GM23338 (cell line): ENCODE data around the gene TNNC1. TPM values are rescaled to one million over a fixed set of nuclear protein-coding genes. Genes with fewer than 3 reads are reported as not detected.
A peak's percentile ranks its signal among the peaks of the same experiment; 100 is the strongest.

Experiments
- ATAC-seq: fragments of 200-7000 bp; cut with Tn5 transposase; 3 replicates; pipeline ENCODE4 v1.9.1; 2020
- DNase-seq: peaks from one replicate; pipeline ENCODE4 v3.0.0-alpha.2; 2015; ENCODE audit warnings: low spot score
- H2AFZ ChIP-seq: fragments of 200-600 bp; sonication (generic); 2 replicates; pipeline ENCODE4 v1.8.0; 2016; ENCODE audit warnings: antibody characterized with exemption, mild to moderate bottlenecking, moderate library complexity
- H3F3A ChIP-seq: fragments of 200-600 bp; sonication (generic); replicated peaks from 2 replicates; pipeline ENCODE4 v1.8.0; 2017; ENCODE audit warnings: antibody characterized with exemption, mixed run types, low read depth
- H3K27ac ChIP-seq: fragments of 200-600 bp; sonication (generic); 2 replicates; pipeline ENCODE4 v1.6.1; 2016; ENCODE audit warnings: low read depth
- H3K27me3 ChIP-seq: fragments of 200-600 bp; sonication (generic); 2 replicates; pipeline ENCODE4 v1.8.0; 2016; ENCODE audit warnings: mild to moderate bottlenecking, mixed run types, moderate library complexity; ENCODE audit not compliant: insufficient read depth
- H3K36me3 ChIP-seq: fragments of 200-600 bp; sonication (generic); 2 replicates; pipeline ENCODE4 v1.8.0; 2016; ENCODE audit warnings: mild to moderate bottlenecking; ENCODE audit not compliant: insufficient read depth
- H3K4me1 ChIP-seq: fragments of 200-600 bp; sonication (generic); 2 replicates; pipeline ENCODE4 v1.8.0; 2016; ENCODE audit warnings: mild to moderate bottlenecking, moderate library complexity; ENCODE audit not compliant: insufficient read depth
- H3K4me2 ChIP-seq: fragments of 200-600 bp; sonication (generic); 2 replicates; pipeline ENCODE4 v1.7.1; 2017; ENCODE audit warnings: mixed run types
- H3K4me3 ChIP-seq: fragments of 200-600 bp; sonication (generic); 2 replicates; pipeline ENCODE4 v1.6.1; 2016; ENCODE audit warnings: mixed run types
- H3K79me2 ChIP-seq: fragments of 200-600 bp; sonication (generic); replicated peaks from 2 replicates; pipeline ENCODE4 v1.8.0; 2017; ENCODE audit warnings: mild to moderate bottlenecking; ENCODE audit not compliant: insufficient read depth
- H3K9me2 ChIP-seq: fragments of 200-600 bp; sonication (generic); 2 replicates; pipeline ENCODE4 v1.8.0; 2017; ENCODE audit not compliant: insufficient read depth
- H4K20me1 ChIP-seq: fragments of 200-600 bp; sonication (generic); replicated peaks from 2 replicates; pipeline ENCODE4 v1.8.0; 2017; ENCODE audit warnings: mild to moderate bottlenecking; ENCODE audit not compliant: insufficient read depth
- H3K27ac Mint-ChIP-seq: 2 replicates; pipeline ENCODE4 v1.8.0; 2020; ENCODE audit warnings: inconsistent platforms, mild to moderate bottlenecking, moderate library complexity, mixed read lengths
- H3K27me3 Mint-ChIP-seq: 3 replicates; pipeline ENCODE4 v1.8.0; 2022; ENCODE audit warnings: low read depth, mild to moderate bottlenecking, moderate library complexity, mixed read lengths, inconsistent platforms; ENCODE audit not compliant: insufficient read depth, poor library complexity
- H3K36me3 Mint-ChIP-seq: 3 replicates; pipeline ENCODE4 v1.8.0; 2021; ENCODE audit warnings: low read depth, mild to moderate bottlenecking, inconsistent platforms, moderate library complexity, mixed read lengths
- H3K4me1 Mint-ChIP-seq: 3 replicates; pipeline ENCODE4 v1.8.0; 2020; ENCODE audit warnings: mild to moderate bottlenecking, inconsistent platforms, mixed read lengths
- H3K4me3 Mint-ChIP-seq: 3 replicates; pipeline ENCODE4 v1.8.0; 2021; ENCODE audit warnings: moderate library complexity, mild to moderate bottlenecking, inconsistent platforms, mixed read lengths
- H3K9me3 Mint-ChIP-seq: 3 replicates; pipeline ENCODE4 v1.8.0; 2020; ENCODE audit warnings: moderate library complexity, mild to moderate bottlenecking, inconsistent platforms, mixed read lengths
- polyA plus RNA-seq: library from polyadenylated mRNA; unstranded; fragments of >200 nt; fragmentation: Nextera tagmentation; extraction: Ambion mirVana; gene quantifications from 2 replicates; pipeline ENCODE4 v1.2.1, GENCODE V29; 2016
- total RNA-seq: library from RNA; depleted of rRNA; stranded (reverse); fragments of >200 nt; shearing (Covaris generic); gene quantifications from 2 replicates; pipeline ENCODE4 v1.2.3, GENCODE V29; 2014
- TF ChIP-seq, protein P1 (sequence below): fragments of 250-450 bp; sonication (Bioruptor Pico); IDR thresholded peaks from 2 replicates; pipeline ENCODE4 v1.5.0; 2020; ENCODE audit warnings: mild to moderate bottlenecking, moderate library complexity
- TF ChIP-seq, protein P2 (sequence below), 2 experiments: fragments of 200-600 bp in 1 of 2; sonication (generic) in 1 of 2; conservative IDR thresholded peaks; 2 replicates each; pipeline versions ENCODE4 v1.5.1 to v1.6.1; 2016 to 2017; ENCODE audit warnings: antibody characterized with exemption in 2 of 2, low read depth in 2 of 2, mild to moderate bottlenecking in 2 of 2, moderate library complexity in 1 of 2

Gene TNNC1
- total and polyA plus RNA-seq, 2 experiments from 2014 or later = 6.5 to 6.9 TPM

DNA sequence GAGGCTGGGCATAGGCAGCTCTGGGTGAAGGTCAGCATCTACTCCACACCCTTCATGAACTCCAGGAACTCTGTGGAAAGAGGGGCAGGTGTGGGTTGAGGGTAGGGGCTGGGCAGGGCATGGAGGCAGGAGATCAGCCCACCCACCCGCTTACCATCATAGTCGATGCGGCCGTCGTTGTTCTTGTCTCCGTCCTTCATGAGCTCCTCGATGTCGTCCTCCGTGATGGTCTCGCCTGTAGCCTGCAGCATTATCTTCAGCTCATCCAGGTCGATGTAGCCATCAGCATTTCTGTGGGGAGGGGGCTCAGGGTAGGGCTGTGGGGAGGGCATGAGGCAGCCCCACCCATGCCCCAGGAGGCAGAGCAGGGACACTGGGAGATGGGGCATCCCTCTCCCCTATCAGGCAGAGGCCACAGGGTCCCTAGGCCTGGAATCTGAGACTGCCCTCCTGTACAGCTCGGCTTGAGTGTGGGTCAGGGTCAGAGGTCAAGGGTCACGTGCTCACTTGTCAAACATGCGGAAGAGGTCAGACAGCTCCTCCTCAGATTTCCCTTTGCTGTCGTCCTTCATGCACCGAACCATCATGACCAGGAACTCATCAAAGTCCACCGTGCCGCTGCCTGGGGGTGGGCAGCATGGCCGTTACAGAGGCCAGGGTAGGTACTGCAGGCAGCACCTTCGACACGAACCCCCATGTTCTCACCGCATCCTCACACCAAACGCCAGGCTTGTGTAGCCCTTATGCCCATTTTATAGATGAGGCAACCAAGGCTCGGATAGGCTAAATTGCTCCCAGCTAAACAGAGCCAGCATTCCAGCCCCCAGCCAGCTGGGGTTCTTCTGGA lies 2.4 kb downstream of the TNNC1 start:
- ATAC-seq (no peak), DNase-seq (no peak)
- Histone ChIP-seq H3K79me2 (peaks cover 8% of the 10 kb centered on the region), H3K27me3 (no peaks in the 10 kb centered on the region), H3F3A (no peaks in the 10 kb centered on the region), H3K36me3 (no peaks in the 10 kb centered on the region), H3K4me3 (no peak overlapping the region), H3K4me2 (no peak overlapping the region), H3K27ac (no peak overlapping the region), H3K4me1 (peaks cover 14% of the 10 kb centered on the region), H2AFZ (no peak overlapping the region), H4K20me1 (no peaks in the 10 kb centered on the region), H3K9me2 (no peaks in the 10 kb centered on the region)
- Mint-ChIP-seq H3K4me1 (peaks cover 28% of the 10 kb centered on the region), H3K36me3 (no peaks in the 10 kb centered on the region), H3K4me3 (no peak overlapping the region), H3K27ac (no peak overlapping the region), H3K27me3 (peaks cover 17% of the 10 kb centered on the region), H3K9me3 (no peaks in the 10 kb centered on the region; the same call in 2 of the 3 replicates)
- TF ChIP-seq, protein P1, sequence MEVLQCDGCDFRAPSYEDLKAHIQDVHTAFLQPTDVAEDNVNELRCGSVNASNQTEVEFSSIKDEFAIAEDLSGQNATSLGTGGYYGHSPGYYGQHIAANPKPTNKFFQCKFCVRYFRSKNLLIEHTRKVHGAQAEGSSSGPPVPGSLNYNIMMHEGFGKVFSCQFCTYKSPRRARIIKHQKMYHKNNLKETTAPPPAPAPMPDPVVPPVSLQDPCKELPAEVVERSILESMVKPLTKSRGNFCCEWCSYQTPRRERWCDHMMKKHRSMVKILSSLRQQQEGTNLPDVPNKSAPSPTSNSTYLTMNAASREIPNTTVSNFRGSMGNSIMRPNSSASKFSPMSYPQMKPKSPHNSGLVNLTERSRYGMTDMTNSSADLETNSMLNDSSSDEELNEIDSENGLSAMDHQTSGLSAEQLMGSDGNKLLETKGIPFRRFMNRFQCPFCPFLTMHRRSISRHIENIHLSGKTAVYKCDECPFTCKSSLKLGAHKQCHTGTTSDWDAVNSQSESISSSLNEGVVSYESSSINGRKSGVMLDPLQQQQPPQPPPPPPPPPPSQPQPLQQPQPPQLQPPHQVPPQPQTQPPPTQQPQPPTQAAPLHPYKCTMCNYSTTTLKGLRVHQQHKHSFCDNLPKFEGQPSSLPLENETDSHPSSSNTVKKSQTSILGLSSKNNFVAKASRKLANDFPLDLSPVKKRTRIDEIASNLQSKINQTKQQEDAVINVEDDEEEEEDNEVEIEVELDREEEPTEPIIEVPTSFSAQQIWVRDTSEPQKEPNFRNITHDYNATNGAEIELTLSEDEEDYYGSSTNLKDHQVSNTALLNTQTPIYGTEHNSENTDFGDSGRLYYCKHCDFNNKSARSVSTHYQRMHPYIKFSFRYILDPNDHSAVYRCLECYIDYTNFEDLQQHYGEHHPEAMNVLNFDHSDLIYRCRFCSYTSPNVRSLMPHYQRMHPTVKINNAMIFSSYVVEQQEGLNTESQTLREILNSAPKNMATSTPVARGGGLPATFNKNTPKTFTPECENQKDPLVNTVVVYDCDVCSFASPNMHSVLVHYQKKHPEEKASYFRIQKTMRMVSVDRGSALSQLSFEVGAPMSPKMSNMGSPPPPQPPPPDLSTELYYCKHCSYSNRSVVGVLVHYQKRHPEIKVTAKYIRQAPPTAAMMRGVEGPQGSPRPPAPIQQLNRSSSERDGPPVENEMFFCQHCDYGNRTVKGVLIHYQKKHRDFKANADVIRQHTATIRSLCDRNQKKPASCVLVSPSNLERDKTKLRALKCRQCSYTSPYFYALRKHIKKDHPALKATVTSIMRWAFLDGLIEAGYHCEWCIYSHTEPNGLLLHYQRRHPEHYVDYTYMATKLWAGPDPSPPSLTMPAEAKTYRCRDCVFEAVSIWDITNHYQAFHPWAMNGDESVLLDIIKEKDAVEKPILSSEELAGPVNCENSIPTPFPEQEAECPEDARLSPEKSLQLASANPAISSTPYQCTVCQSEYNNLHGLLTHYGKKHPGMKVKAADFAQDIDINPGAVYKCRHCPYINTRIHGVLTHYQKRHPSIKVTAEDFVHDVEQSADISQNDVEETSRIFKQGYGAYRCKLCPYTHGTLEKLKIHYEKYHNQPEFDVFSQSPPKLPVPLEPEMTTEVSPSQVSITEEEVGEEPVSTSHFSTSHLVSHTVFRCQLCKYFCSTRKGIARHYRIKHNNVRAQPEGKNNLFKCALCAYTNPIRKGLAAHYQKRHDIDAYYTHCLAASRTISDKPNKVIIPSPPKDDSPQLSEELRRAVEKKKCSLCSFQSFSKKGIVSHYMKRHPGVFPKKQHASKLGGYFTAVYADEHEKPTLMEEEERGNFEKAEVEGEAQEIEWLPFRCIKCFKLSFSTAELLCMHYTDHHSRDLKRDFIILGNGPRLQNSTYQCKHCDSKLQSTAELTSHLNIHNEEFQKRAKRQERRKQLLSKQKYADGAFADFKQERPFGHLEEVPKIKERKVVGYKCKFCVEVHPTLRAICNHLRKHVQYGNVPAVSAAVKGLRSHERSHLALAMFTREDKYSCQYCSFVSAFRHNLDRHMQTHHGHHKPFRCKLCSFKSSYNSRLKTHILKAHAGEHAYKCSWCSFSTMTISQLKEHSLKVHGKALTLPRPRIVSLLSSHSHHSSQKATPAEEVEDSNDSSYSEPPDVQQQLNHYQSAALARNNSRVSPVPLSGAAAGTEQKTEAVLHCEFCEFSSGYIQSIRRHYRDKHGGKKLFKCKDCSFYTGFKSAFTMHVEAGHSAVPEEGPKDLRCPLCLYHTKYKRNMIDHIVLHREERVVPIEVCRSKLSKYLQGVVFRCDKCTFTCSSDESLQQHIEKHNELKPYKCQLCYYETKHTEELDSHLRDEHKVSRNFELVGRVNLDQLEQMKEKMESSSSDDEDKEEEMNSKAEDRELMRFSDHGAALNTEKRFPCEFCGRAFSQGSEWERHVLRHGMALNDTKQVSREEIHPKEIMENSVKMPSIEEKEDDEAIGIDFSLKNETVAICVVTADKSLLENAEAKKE = no peak
- TF ChIP-seq, protein P2, sequence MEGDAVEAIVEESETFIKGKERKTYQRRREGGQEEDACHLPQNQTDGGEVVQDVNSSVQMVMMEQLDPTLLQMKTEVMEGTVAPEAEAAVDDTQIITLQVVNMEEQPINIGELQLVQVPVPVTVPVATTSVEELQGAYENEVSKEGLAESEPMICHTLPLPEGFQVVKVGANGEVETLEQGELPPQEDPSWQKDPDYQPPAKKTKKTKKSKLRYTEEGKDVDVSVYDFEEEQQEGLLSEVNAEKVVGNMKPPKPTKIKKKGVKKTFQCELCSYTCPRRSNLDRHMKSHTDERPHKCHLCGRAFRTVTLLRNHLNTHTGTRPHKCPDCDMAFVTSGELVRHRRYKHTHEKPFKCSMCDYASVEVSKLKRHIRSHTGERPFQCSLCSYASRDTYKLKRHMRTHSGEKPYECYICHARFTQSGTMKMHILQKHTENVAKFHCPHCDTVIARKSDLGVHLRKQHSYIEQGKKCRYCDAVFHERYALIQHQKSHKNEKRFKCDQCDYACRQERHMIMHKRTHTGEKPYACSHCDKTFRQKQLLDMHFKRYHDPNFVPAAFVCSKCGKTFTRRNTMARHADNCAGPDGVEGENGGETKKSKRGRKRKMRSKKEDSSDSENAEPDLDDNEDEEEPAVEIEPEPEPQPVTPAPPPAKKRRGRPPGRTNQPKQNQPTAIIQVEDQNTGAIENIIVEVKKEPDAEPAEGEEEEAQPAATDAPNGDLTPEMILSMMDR (conservative IDR thresholded peaks at IDR 0.05; ENCODE audit: low read depth in 2 of 2) = peak in 1 of 2 experiments; percentile 17; a peak in 1 of 4 replicates
